DMS79 treated with DMSO at 0.1 percent for 48 hours (cell line): Measurements from ENCODE around the gene CLDN20.
"Not testable (repeated sequence)": the region's sequence is repeated elsewhere in the genome, so short reads cannot be mapped to it uniquely, and the experiment has no call there.

Experiments used
- DNase-seq: peaks from one replicate; lab custom pipeline; 2025; lab: John Stamatoyannopoulos, UW

Gene CLDN20

GRCh38 chr6:155311583-155311982 is 47.8 kb downstream of the CLDN20 start:
- no peak for DNase-seq

GRCh38 chr6:155312950-155313349 is 49.1 kb downstream of the CLDN20 start:
- DNase-seq = not testable (repeated sequence)

GRCh38 chr6:155313602-155314091 is 49.8 kb downstream of the CLDN20 start:
- peak; percentile 21 for DNase-seq

GRCh38 chr6:155314092-155314772 is 50.4 kb downstream of the CLDN20 start, which contains the start of gene TFB1M:
TFB1M (minus strand) TSS chr6:155314484; CDS start chr6:155314428, 56 bp downstream.
- DNase-seq = peak; percentile 96

GRCh38 chr6:155314773-155315515 is 51.1 kb downstream of the CLDN20 start:
- peak; percentile 94 for DNase-seq

GRCh38 chr6:155315516-155315871 is 51.7 kb downstream of the CLDN20 start:
- no peak for DNase-seq

GRCh38 chr6:155316419-155316818 is 52.6 kb downstream of the CLDN20 start:
- DNase-seq = no peak

GRCh38 chr6:155317186-155317585 is 53.4 kb downstream of the CLDN20 start:
- no peak for DNase-seq

GRCh38 chr6:155319902-155320301 is 56.1 kb downstream of the CLDN20 start:
- no peak for DNase-seq

- DNase-seq = no peak
Observed at GRCh38 chr6:155324172-155324571, 60.4 kb downstream of the CLDN20 start.

GRCh38 chr6:155324993-155325392 is 61.2 kb downstream of the CLDN20 start:
- DNase-seq = no peak

- DNase-seq = no peak
Observed at GRCh38 chr6:155325700-155326516, 62.1 kb downstream of the CLDN20 start.
